NAMALWA (cell line): ENCODE data around the gene NID2.

Source experiments
- DNase-seq: peaks from one replicate; pipeline ENCODE4 v3.0.0-alpha.2; 2015; ENCODE audit warnings: low spot score

Gene NID2

GRCh38 chr14:52052288-52052943, 16.4 kb downstream of the NID2 start:
- DNase-seq: no peak

- no peak for DNase-seq
Measured at GRCh38 chr14:52051871-52052270, 17.0 kb downstream of the NID2 start.

GRCh38 chr14:52051251-52051650, 17.6 kb downstream of the NID2 start:
- DNase-seq: no peak

GRCh38 chr14:52049721-52050588, 18.9 kb downstream of the NID2 start:
- DNase-seq: no peak

GRCh38 chr14:52049271-52049670, 19.6 kb downstream of the NID2 start:
- DNase-seq: no peak

- DNase-seq: no peak
Measured at GRCh38 chr14:52048641-52049204, 20.1 kb downstream of the NID2 start.

GRCh38 chr14:52048116-52048515, 20.7 kb downstream of the NID2 start:
- DNase-seq: no peak

GRCh38 chr14:52046376-52046917, 22.4 kb downstream of the NID2 start:
- no peak for DNase-seq

GRCh38 chr14:52044791-52045522, 23.9 kb downstream of the NID2 start:
- no peak for DNase-seq

- DNase-seq: peak; percentile 13
Measured at GRCh38 chr14:52043690-52044089, 25.2 kb downstream of the NID2 start.

GRCh38 chr14:52042371-52043289, 26.2 kb downstream of the NID2 start:
- no peak for DNase-seq

GRCh38 chr14:52040598-52040997, 28.3 kb downstream of the NID2 start:
- no peak for DNase-seq

- DNase-seq: no peak
Measured at GRCh38 chr14:52039124-52039815, 29.6 kb downstream of the NID2 start.

- no peak for DNase-seq
Measured at GRCh38 chr14:52033101-52033642, 35.7 kb downstream of the NID2 start.

GRCh38 chr14:52032204-52032801, 36.6 kb downstream of the NID2 start:
- no peak for DNase-seq

GRCh38 chr14:52031781-52032180, 37.1 kb downstream of the NID2 start:
- DNase-seq: no peak

- DNase-seq: no peak
Measured at GRCh38 chr14:52029881-52030280, 39.0 kb downstream of the NID2 start.

- DNase-seq: no peak
Measured at GRCh38 chr14:52026901-52027300, 42.0 kb downstream of the NID2 start.

- no peak for DNase-seq
Measured at GRCh38 chr14:52026017-52026660, 42.7 kb downstream of the NID2 start.
